H7 (cell line): Measurements from ENCODE around the gene SPIC. TPM values are rescaled to one million over a fixed set of nuclear protein-coding genes. Genes with fewer than 3 reads are reported as not detected.
"Not testable (repeated sequence)": the region's sequence is repeated elsewhere in the genome, so short reads cannot be mapped to it uniquely, and the experiment has no call there.

Experiments
- DNase-seq: peaks from one replicate; pipeline ENCODE4 v3.0.0; 2012
- H3K27me3 ChIP-seq: 2 replicates; pipeline ENCODE4 v1.6.0; 2011; ENCODE audit warnings: mild to moderate bottlenecking, low read length; ENCODE audit not compliant: control insufficient read depth, insufficient read depth
- H3K36me3 ChIP-seq: replicated peaks from 2 replicates; pipeline ENCODE4 v1.5.1; 2011; ENCODE audit warnings: low read length; ENCODE audit not compliant: control insufficient read depth, insufficient read depth
- H3K4me3 ChIP-seq: 2 replicates; pipeline ENCODE4 v1.5.1; 2011; ENCODE audit warnings: low read depth, mild to moderate bottlenecking, control low read depth, low read length, moderate library complexity; ENCODE audit not compliant: insufficient read depth
- total RNA-seq: library from RNA; depleted of rRNA; stranded (reverse); fragments of >200 nt; shearing (Covaris generic); gene quantifications from 2 replicates; pipeline ENCODE4 v1.2.3, GENCODE V29; 2014; rRNA removed

The SPIC gene
- not detected in 2 replicates for total RNA-seq

DNA sequence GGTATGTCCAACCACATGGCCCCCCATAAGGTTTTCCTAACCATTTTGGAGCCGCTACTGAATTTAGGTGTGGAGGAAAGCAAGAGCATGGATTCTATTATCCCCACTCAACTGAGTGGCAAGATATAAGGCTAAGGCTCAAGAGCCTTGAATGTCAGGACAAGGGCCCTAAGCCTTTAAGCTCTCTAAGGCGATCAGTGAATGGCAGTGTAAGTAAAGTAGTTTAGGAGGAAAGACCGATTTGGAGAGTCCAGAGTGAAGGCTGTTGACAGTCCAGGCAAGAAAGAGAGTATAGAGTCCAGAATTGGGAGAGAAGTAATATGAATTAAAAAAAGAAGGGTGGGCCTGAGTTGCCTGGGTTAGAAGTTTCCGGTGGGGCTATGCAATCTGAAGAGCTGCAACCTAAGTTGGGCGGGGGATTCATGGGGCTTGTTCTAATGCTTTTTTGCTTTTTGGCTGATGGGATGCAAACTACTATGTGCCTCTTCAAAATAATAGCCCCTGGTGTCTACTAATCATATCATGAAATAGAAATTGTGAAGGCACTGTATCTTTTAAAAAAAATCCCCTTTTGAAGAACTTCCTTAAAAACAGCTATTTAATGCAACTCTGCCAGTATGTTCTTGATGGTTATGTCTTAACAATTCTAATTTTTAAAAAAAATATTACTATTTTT is at the start of gene SPIC:
SPIC (plus strand) TSS at position 626 of the 676 bp plus-strand sequence. CDS start 1,569 bp downstream, outside the sequence.
- Histone ChIP-seq H3K4me3 (no peak within 1 kb of the TSS), H3K27me3 (no peaks in the 10 kb centered on the region), H3K36me3 (no peaks in the 10 kb centered on the region)
- DNase-seq, result no peak

DNA sequence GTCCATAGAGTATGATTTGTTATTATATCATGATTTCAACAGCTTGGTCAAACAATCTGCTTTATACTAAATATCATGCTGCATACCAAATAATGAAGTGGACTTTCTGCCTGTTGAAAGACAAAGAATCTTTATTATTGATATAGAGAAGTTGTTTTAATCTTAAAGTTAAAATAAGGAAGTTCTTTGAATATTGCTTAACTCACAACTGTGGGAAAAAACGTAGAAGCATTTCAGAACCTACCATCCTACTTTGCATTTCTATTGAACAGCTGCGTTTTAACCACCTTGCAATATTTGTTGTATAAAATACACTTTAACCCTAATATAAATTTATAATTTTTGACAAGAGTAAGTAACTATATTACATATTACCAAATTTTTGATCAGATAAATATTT is 44.7 kb upstream of the SPIC start:
- no peak for DNase-seq
- no peaks in the 10 kb centered on the region for H3K36me3 ChIP-seq
- no peak overlapping the region for H3K4me3 ChIP-seq
- H3K27me3 ChIP-seq, result no peaks in the 10 kb centered on the region

DNA sequence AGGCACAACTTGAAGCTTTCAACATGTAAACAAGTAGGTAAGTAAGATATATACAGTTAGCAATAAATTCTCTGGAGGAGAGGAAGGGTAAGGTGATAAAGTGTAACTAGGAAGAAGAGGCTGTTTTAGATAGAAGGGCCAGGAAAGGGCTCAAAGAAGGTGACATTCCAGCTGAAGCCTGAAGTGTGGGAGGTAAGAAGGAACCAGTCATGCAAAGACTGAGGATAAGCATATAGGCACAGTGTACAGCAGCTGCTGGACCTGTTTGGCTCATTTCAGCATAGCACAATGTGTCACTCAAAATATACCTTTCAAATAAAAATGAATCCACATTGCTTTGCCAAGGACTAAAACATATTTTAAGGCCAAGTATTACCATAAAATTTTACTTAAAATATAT is 39.0 kb upstream of the SPIC start:
- no peak overlapping the region for H3K4me3 ChIP-seq
- no peaks in the 10 kb centered on the region for H3K36me3 ChIP-seq
- DNase-seq, result no peak
- H3K27me3 ChIP-seq, result no peaks in the 10 kb centered on the region

DNA sequence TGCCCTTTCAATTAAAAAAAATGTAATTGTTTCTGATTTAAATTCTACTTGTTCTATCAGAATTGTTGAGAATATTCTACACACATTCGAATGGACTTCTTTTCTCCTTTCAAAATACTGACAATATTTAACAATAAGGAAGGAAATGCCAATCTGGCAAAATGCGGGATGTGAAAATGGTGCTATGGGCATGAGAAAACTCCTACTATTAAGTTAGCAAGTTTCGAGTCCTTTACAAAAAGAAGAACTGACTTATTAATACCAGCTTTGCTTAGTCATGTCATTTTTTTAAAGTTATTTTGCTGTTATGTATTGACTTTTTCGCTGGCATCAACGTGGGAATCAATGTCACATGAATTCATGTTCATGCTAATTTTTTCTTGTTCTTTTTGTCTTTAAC is 35.9 kb upstream of the SPIC start:
- H3K36me3 ChIP-seq, result no peaks in the 10 kb centered on the region

DNA sequence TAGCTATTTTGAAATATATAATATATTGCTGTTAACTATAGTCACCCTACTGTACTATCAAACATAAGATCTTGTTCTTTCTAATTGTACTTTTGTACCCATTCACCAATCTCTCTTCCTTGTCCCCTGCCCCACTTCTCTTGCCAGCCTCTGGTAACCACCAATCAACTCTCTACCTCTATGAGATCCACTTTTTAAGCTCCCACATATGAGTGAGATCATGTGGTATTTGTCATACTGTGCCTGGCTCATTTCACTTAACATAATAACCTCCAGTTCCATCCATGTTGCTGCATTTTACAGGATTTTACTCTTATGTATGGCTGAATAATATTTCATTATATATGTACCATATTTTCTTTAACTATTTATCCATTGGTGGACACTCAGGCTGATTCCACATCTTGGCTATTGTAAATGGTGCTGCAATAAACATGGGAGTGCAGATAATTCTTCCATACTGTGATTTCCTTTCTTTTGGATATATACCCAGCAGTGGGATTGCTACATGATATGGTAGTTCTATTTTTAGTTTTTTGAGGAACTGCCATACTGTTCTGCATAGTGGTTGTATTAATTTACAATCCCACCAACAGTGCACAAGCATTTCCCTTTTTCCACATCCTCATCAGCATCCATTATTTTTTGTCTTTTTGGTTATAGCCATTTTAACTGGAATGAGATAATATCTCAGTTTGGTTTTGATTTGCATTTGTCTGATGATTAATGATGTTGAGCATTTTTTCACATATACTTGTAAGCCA is 33.5 kb upstream of the SPIC start:
- no peak for DNase-seq
- Histone ChIP-seq H3K4me3 (no peak overlapping the region), H3K27me3 (no peaks in the 10 kb centered on the region), H3K36me3 (no peaks in the 10 kb centered on the region)

More for the DNA sequence above, 35.9 kb upstream of the SPIC start:
- no peaks in the 10 kb centered on the region for H3K27me3 ChIP-seq
- no peak for DNase-seq
- H3K4me3 ChIP-seq, result no peak overlapping the region

DNA sequence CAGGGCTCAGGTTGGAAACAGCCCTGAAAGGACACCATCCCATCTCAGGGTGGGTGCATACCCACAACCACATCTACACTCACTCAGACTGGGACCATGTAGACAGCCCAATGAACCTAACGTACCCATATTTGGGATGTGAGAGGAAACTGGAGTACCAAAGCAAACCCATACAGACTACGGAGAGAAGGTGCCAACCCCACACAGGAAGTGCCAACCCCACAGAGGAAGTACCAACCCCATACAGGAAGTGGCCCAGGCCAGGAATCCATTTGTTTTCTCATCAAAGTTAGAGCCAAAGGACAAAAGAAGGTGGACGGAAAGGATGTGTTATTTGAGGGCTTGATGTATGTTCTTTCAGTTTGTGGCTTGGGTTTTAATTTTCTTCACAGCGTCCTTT is 19.5 kb upstream of the SPIC start:
- Histone ChIP-seq H3K27me3 (no peaks in the 10 kb centered on the region), H3K36me3 (no peaks in the 10 kb centered on the region), H3K4me3 (no peak overlapping the region)
- DNase-seq, result no peak

DNA sequence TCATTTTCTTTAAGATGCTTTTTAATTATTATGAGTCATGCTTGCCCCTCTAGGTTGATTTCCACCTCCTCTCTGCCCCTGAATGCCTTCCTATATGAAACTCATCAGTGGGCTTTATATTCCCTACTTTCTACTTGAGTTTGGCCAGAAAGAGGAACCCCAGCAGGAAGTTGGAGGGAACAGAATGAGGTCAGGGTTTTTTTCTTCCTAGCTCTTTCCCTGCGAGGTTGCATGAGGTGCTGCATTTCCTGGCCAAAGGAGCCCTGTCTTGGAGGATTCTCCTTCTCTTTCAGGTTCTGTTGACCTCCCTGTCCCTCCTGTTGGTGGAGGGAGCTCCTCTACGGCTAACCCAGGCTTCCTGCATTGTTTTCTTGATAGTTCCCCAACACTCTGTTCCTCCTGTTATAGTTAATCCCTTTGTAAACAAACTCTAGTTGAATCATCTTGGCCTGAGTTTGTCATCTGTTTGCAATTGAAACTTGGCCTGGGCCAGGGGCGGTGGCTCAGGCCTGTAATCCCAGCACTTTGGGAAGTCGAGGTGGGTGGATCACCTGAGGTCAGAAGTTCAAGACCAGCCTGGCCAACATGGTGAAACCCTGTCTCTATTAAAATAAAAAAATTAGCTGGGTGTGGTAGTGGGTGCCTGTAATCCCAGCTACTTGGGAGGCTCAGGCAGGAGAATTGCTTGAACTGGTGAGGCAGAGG is 15.3 kb upstream of the SPIC start:
- peak; percentile 26 for DNase-seq
- Histone ChIP-seq H3K36me3 (no peaks in the 10 kb centered on the region), H3K4me3 (no peak overlapping the region), H3K27me3 (no peaks in the 10 kb centered on the region)

DNA sequence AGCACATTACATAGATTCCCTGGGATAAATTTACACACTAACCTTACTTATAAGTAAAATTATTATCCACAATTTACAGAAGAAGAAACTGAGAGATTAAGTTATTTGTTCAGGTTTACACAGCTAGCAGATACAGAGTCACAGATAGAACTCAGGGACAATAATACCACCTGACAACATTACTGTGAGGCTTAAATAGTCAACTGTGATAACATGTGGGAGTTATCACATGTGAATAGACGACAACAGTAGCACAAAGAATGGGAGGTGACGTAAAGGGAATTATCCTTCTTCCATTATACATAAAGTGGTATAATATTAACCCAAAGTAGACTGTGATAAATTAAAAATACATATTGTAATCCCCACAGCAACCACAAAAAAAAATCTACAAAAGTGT is 6.2 kb upstream of the SPIC start:
- DNase-seq, result no peak
- no peak overlapping the region for H3K4me3 ChIP-seq
- no peaks in the 10 kb centered on the region for H3K27me3 ChIP-seq
- no peaks in the 10 kb centered on the region for H3K36me3 ChIP-seq

DNA sequence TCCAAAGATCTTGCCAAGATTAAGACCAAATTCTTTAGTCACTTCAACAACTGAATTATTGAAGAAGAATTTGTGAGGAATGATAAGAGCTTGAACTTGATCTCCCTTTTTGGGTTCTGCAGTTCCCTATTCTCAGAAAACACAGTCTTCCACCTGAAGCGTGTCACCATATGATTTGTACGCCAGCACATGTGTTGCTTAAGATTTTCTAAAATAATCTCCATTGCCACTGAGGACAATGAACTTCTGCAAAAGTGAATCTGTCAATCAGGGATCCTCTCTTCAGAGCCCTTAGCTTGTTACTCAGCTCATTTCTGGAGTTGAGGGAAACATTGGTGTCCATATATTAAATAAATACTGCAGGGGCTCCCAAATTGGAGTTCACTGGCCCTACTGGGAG is 4.2 kb upstream of the SPIC start:
- H3K27me3 ChIP-seq, result no peaks in the 10 kb centered on the region
- DNase-seq, result no peak
- no peaks in the 10 kb centered on the region for H3K36me3 ChIP-seq
- H3K4me3 ChIP-seq, result no peak overlapping the region

DNA sequence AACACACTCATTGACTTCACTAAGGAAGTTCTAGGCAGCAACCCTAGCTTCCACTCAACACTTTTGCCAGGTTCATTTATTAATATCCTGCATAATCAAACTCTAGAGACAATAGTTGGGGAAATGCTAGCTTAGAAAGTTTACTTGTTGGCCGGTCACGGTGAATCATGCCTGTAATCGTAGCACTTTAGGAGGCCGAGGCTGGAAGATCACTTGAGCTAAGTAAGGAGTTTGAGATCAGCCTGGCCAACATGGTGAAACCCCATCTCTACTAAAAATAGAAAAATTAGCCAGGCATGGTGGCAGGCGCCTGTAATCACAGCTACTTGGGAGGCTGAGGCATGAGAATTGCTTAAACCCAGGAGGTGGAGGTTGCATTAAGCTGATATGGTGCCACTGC is 3.3 kb upstream of the SPIC start:
- H3K27me3 ChIP-seq, DNase-seq, H3K36me3 ChIP-seq, H3K4me3 ChIP-seq: not testable (repeated sequence)

DNA sequence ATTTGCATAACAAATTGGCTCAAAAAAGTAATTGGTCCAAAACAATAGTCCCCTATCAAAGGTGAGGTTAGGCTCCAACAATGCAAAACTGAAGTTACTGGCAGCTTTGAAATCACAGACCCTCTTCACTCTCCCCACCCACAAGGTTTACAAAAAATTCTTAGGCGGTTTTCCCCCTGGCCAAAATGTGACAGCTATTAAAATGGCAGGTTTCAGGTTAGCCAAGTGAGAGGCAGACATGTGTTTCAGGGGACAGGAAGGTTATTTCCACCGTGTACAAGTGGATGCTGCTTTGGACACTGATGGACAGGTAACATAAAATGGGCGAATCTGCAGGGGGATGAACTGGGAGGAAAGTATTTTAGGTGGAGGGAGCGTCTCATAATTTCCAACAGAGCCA is 888 bp upstream of the SPIC start:
- Histone ChIP-seq H3K27me3 (no peaks in the 10 kb centered on the region), H3K4me3 (no peak overlapping the region), H3K36me3 (no peaks in the 10 kb centered on the region)
- DNase-seq, result no peak

DNA sequence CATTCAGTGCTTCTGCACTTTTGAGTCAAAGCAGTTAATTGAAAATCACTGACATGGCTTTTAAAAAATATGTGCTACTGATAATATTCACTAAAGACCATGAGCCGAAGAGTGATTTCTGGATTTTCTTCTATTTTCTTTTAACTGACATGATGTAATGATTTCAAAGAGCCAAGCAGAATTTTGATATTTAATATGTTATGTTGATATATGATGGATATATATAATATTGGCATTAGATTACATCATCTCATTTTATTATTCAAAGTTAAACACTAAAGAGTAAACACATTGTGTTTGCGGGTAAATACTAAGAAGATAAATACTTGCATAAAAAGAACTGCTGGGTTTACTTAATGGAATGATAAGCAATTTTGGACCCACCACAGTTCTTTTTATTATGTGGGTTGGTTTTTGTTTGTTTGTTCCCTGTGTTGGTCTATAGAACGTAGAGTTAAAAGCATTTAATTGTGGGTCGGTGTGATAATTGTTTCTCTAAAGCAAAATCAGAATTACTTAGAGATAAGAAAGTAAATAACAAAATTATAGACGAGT is 692 bp downstream of the SPIC start:
- H3K36me3 ChIP-seq, result no peaks in the 10 kb centered on the region
- H3K4me3 ChIP-seq, result no peak overlapping the region
- DNase-seq, result no peak
- H3K27me3 ChIP-seq, result no peaks in the 10 kb centered on the region

DNA sequence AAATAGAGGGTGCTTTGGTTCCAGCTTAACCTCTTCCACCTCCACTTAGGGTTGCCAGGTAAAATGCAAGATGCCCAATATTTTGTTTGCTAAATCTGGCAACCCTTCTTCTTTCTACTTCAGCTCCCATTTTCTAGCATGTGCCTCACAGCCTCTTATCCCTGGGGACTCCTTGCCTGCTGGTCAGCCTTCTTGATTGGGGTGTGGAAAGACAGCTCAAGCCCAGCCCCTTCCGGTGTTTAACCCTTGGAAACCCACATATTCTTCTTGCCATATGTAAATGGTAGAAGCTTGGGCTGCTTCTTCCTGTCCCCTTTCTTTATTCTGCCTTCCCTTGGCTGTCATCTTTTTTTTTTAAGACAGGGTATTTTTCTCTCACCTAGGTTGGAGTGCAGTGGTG is 5.7 kb downstream of the SPIC start:
- no peaks in the 10 kb centered on the region for H3K27me3 ChIP-seq
- no peaks in the 10 kb centered on the region for H3K36me3 ChIP-seq
- H3K4me3 ChIP-seq, result no peak overlapping the region
- peak; percentile 29 for DNase-seq

DNA sequence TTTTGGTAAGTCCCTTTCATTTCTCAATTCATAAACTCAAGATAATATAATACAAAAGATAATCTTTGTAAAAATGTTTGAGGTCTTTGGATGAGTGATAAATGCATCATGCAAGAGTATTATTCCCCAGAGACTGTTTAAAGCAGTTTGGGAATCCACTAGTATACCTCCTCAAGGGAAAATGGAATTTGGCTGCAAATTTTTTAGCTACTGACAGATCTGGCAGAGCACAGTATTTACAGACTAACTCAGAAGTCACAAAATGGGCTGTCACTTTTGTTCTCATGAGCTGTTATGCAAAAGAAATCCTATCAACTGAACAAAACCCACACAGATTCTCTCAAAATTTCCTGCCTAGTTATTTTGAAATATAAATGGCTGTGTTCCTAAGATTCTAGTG is 9.9 kb downstream of the SPIC start:
- no peaks in the 10 kb centered on the region for H3K27me3 ChIP-seq
- no peak overlapping the region for H3K4me3 ChIP-seq
- DNase-seq, result no peak
- H3K36me3 ChIP-seq, result no peaks in the 10 kb centered on the region

DNA sequence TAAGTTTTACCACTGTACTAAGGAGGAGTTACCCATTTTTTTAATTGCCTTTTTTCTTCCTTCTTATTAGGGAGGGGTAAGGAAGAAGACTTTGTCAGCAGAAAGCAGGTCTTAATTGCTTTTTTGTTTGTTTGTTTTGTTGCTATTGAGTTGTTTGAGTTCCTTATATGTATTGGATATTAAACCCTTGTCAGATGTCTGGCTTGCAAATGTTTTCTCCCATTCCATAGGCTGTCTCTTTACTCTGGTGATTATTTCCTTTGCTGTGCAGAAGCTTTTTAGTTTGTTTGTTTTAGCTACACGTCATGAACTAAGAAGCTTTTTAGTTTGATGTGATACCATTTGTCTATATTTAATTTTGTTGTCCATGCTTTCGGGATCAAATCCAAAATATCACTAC is 13.3 kb downstream of the SPIC start:
- H3K4me3 ChIP-seq, result no peak overlapping the region
- DNase-seq, result no peak
- no peaks in the 10 kb centered on the region for H3K36me3 ChIP-seq
- H3K27me3 ChIP-seq, result no peaks in the 10 kb centered on the region
